HPDE6-E6E7 (cell line): Measurements from ENCODE around the gene CIART.
"Not testable (repeated sequence)": the region's sequence is repeated elsewhere in the genome, so short reads cannot be mapped to it uniquely, and the experiment has no call there.

Experiments
- DNase-seq: peaks from one replicate; pipeline ENCODE4 v3.0.0; 2011; ENCODE audit warnings: missing footprints; ENCODE audit errors: extremely low spot score

The CIART gene

GRCh38 chr1:150309758-150310508 is 27.6 kb downstream of the CIART start:
- no peak for DNase-seq

- DNase-seq: no peak
These were observed 29.4 kb downstream of the CIART start for GRCh38 chr1:150311762-150312161.

GRCh38 chr1:150314691-150315090 is 32.3 kb downstream of the CIART start:
- DNase-seq: not testable (repeated sequence)

GRCh38 chr1:150320667-150320978 is 38.3 kb downstream of the CIART start:
- no peak for DNase-seq

- DNase-seq: no peak
These were observed 39.4 kb downstream of the CIART start for GRCh38 chr1:150321826-150322166.

- no peak for DNase-seq
These were observed 40.0 kb downstream of the CIART start for GRCh38 chr1:150322310-150322709.

- DNase-seq: no peak
These were observed 50.4 kb downstream of the CIART start for GRCh38 chr1:150332651-150333290.
